ENCODE results near the gene CLEC12A.

Gene CLEC12A

GRCh38 chr12:9943240-9943639 is 28.0 kb upstream of the CLEC12A start:
- Histone ChIP-seq H3K4me2 (no peak overlapping the region), H3K9ac (no peak overlapping the region), H4K20me1 (ENCODE audit: insufficient read depth) (no peaks in the 10 kb centered on the region), H2AFZ (ENCODE audit: low read depth) (no peak overlapping the region), H3K4me3 (IDR thresholded peaks at IDR 0.05; ENCODE audit: insufficient read depth, low read depth, low read length) (no peak overlapping the region), H3K79me2 (ENCODE audit: insufficient read depth, low read depth) (no peaks in the 10 kb centered on the region), H3K27ac (no peak overlapping the region), H3K27me3 (ENCODE audit: insufficient read depth, low read depth) (no peaks in the 10 kb centered on the region), H3K4me1 (ENCODE audit: low read depth, poor library complexity, severe bottlenecking) (no peaks in the 10 kb centered on the region), H3K36me3 (ENCODE audit: insufficient read depth) (no peaks in the 10 kb centered on the region)
- TF ChIP-seq, protein P1, sequence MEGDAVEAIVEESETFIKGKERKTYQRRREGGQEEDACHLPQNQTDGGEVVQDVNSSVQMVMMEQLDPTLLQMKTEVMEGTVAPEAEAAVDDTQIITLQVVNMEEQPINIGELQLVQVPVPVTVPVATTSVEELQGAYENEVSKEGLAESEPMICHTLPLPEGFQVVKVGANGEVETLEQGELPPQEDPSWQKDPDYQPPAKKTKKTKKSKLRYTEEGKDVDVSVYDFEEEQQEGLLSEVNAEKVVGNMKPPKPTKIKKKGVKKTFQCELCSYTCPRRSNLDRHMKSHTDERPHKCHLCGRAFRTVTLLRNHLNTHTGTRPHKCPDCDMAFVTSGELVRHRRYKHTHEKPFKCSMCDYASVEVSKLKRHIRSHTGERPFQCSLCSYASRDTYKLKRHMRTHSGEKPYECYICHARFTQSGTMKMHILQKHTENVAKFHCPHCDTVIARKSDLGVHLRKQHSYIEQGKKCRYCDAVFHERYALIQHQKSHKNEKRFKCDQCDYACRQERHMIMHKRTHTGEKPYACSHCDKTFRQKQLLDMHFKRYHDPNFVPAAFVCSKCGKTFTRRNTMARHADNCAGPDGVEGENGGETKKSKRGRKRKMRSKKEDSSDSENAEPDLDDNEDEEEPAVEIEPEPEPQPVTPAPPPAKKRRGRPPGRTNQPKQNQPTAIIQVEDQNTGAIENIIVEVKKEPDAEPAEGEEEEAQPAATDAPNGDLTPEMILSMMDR (conservative IDR thresholded peaks at IDR 0.05; ENCODE audit: low read depth, low read length): no peak

- no peak overlapping the region for H3K9ac ChIP-seq
- no peaks in the 10 kb centered on the region for H3K36me3 ChIP-seq (ENCODE audit: insufficient read depth)
- no peak overlapping the region for H3K27ac ChIP-seq
- no peak overlapping the region for H3K4me3 ChIP-seq (IDR thresholded peaks at IDR 0.05; ENCODE audit: insufficient read depth, low read depth, low read length)
- H3K4me1 ChIP-seq (ENCODE audit: low read depth, poor library complexity, severe bottlenecking): peaks cover 6% of the 10 kb centered on the region
- no peaks in the 10 kb centered on the region for H4K20me1 ChIP-seq (ENCODE audit: insufficient read depth)
- TF ChIP-seq, protein P1 (conservative IDR thresholded peaks at IDR 0.05; ENCODE audit: low read depth, low read length): no peak
- H3K4me2 ChIP-seq: no peak overlapping the region
- H3K79me2 ChIP-seq (ENCODE audit: insufficient read depth, low read depth): no peaks in the 10 kb centered on the region
- H3K27me3 ChIP-seq (ENCODE audit: insufficient read depth, low read depth): no peaks in the 10 kb centered on the region
- H2AFZ ChIP-seq (ENCODE audit: low read depth): no peak overlapping the region
These were observed 26.8 kb upstream of the CLEC12A start for GRCh38 chr12:9944391-9944790.

GRCh38 chr12:9947674-9948073 is 23.5 kb upstream of the CLEC12A start:
- Histone ChIP-seq H3K4me3 (IDR thresholded peaks at IDR 0.05; ENCODE audit: insufficient read depth, low read depth, low read length) (no peak overlapping the region), H3K9ac (no peak overlapping the region), H2AFZ (ENCODE audit: low read depth) (no peak overlapping the region), H3K27me3 (ENCODE audit: insufficient read depth, low read depth) (no peaks in the 10 kb centered on the region), H3K4me1 (ENCODE audit: low read depth, poor library complexity, severe bottlenecking) (peaks cover 6% of the 10 kb centered on the region), H3K4me2 (no peak overlapping the region), H4K20me1 (ENCODE audit: insufficient read depth) (no peaks in the 10 kb centered on the region), H3K27ac (no peak overlapping the region), H3K36me3 (ENCODE audit: insufficient read depth) (no peaks in the 10 kb centered on the region), H3K79me2 (ENCODE audit: insufficient read depth, low read depth) (no peaks in the 10 kb centered on the region)
- TF ChIP-seq, protein P1 (conservative IDR thresholded peaks at IDR 0.05; ENCODE audit: low read depth, low read length): no peak

GRCh38 chr12:9948606-9949296 is 22.5 kb upstream of the CLEC12A start:
- no peaks in the 10 kb centered on the region for H3K27me3 ChIP-seq (ENCODE audit: insufficient read depth, low read depth)
- H3K27ac ChIP-seq: no peak overlapping the region
- peaks cover 6% of the 10 kb centered on the region for H3K4me1 ChIP-seq (ENCODE audit: low read depth, poor library complexity, severe bottlenecking)
- H3K36me3 ChIP-seq (ENCODE audit: insufficient read depth): no peaks in the 10 kb centered on the region
- H3K4me2 ChIP-seq: no peak overlapping the region
- H3K79me2 ChIP-seq (ENCODE audit: insufficient read depth, low read depth): no peaks in the 10 kb centered on the region
- TF ChIP-seq, protein P1 (conservative IDR thresholded peaks at IDR 0.05; ENCODE audit: low read depth, low read length): no peak
- H4K20me1 ChIP-seq (ENCODE audit: insufficient read depth): no peaks in the 10 kb centered on the region
- H3K9ac ChIP-seq: no peak overlapping the region
- H3K4me3 ChIP-seq (IDR thresholded peaks at IDR 0.05; ENCODE audit: insufficient read depth, low read depth, low read length): no peak overlapping the region
- H2AFZ ChIP-seq (ENCODE audit: low read depth): no peak overlapping the region

Data from KMS-11 (cell line).